H1 (cell line): ENCODE results near the gene MYADM. TPM values are rescaled to one million over a fixed set of nuclear protein-coding genes. Genes with fewer than 3 reads are reported as not detected.
A peak's percentile ranks its signal among the peaks of the same experiment; 100 is the strongest.

Experiments used
- CTCF ChIA-PET: fragments of 300-600 bp; sonication (Branson Sonifier 250); formaldehyde crosslinking; loops from one replicate; lab custom pipeline; 2021; ENCODE audit not compliant: partially characterized antibody; lab: Charles Lee
- POLR2A ChIA-PET: fragments of 300-600 bp; sonication (Branson Sonifier 250); formaldehyde crosslinking; loops from one replicate; lab custom pipeline; 2021; ENCODE audit warnings: inconsistent platforms; ENCODE audit not compliant: partially characterized antibody; lab: Charles Lee
- DNase-seq, 2 experiments: peaks; one replicate each; pipeline versions ENCODE4 v3.0.0 to v3.0.0-alpha.2; 2010 to 2022; ENCODE audit warnings: low spot score in 2 of 2, low read depth in 1 of 2, mixed read lengths in 1 of 2
- FAIRE-seq: peaks from 2 replicates; lab custom pipeline; 2011; peaks lifted over from hg19 to GRCh38; lab: Jason Lieb, UNC
- H2AFZ ChIP-seq: 2 replicates; pipeline ENCODE4 v1.8.1; 2012; ENCODE audit warnings: low read length, inconsistent platforms
- H2AK5ac ChIP-seq: 2 replicates; pipeline ENCODE4 v1.6.1; 2013; ENCODE audit warnings: low read depth, low read length
- H2BK120ac ChIP-seq: replicated peaks from 2 replicates; pipeline ENCODE3; 2013; ENCODE audit warnings: low read depth, low read length, inconsistent platforms
- H2BK12ac ChIP-seq: 2 replicates; pipeline ENCODE4 v1.6.1; 2013; ENCODE audit warnings: low read depth, low read length
- H2BK15ac ChIP-seq: 2 replicates; pipeline ENCODE4 v1.6.1; 2013; ENCODE audit warnings: low read length
- H2BK20ac ChIP-seq: 2 replicates; pipeline ENCODE4 v1.6.1; 2013; ENCODE audit warnings: low read length
- H2BK5ac ChIP-seq: 2 replicates; pipeline ENCODE4 v1.6.1; 2013; ENCODE audit warnings: low read depth, low read length
- H3K14ac ChIP-seq: 2 replicates; pipeline ENCODE4 v1.6.1; 2013; ENCODE audit warnings: inconsistent platforms; ENCODE audit not compliant: insufficient read length
- H3K18ac ChIP-seq: 2 replicates; pipeline ENCODE4 v1.6.1; 2013; ENCODE audit warnings: low read length; ENCODE audit errors: extremely low read depth
- H3K23ac ChIP-seq: 2 replicates; pipeline ENCODE4 v1.6.1; 2013; ENCODE audit warnings: inconsistent platforms; ENCODE audit not compliant: insufficient read length
- H3K23me2 ChIP-seq: 2 replicates; pipeline ENCODE4 v1.6.1; 2013; ENCODE audit warnings: low read depth, low read length
- H3K27ac ChIP-seq: 2 replicates; pipeline ENCODE4 v1.6.1; 2011; ENCODE audit warnings: low read depth, low read length, inconsistent platforms
- H3K27me3 ChIP-seq, 4 experiments: replicated peaks in 1 of 4; 1 replicate in 1 of 4; 2 replicates in 3 of 4; pipeline versions ENCODE4 v1.6.1 to v1.8.1; 2011 to 2013; ENCODE audit warnings: low read length in 3 of 4, mild to moderate bottlenecking in 3 of 4, inconsistent platforms in 2 of 4, mixed read lengths in 2 of 4, moderate library complexity in 1 of 4; ENCODE audit not compliant: control insufficient read depth in 3 of 4, insufficient read depth in 3 of 4; ENCODE audit errors: extremely low read depth in 1 of 4
- H3K36me3 ChIP-seq, 4 experiments: 2 replicates each; pipeline versions ENCODE4 v1.6.1 to v1.8.1; 2011 to 2013; ENCODE audit warnings: mild to moderate bottlenecking in 4 of 4, low read length in 3 of 4, moderate library complexity in 2 of 4, control low read depth in 1 of 4, inconsistent platforms in 1 of 4; ENCODE audit not compliant: insufficient read depth in 4 of 4, control insufficient read depth in 2 of 4
- H3K4ac ChIP-seq: replicated peaks from 2 replicates; pipeline ENCODE3; 2013; ENCODE audit warnings: low read length, low read depth, mixed read lengths, inconsistent platforms; ENCODE audit not compliant: insufficient read length
- H3K4me1 ChIP-seq, 4 experiments: replicated peaks in 1 of 4; 1 replicate in 1 of 4; 2 replicates in 3 of 4; pipeline versions ENCODE4 v1.6.1 to v1.8.1; 2011 to 2013; ENCODE audit warnings: low read length in 3 of 4, inconsistent platforms in 2 of 4, mixed read lengths in 1 of 4; ENCODE audit not compliant: insufficient read depth in 4 of 4, control insufficient read depth in 3 of 4
- H3K4me2 ChIP-seq, 2 experiments: 2 replicates each; pipeline versions ENCODE4 v1.6.1 to v1.8.1; 2011 to 2013; ENCODE audit warnings: low read depth in 2 of 2, low read length in 2 of 2, control low read depth in 1 of 2, inconsistent platforms in 1 of 2, mild to moderate bottlenecking in 1 of 2; ENCODE audit not compliant: insufficient read depth in 1 of 2
- H3K4me3 ChIP-seq, 4 experiments: fragments of 200-600, 300-600 bp in 1 of 4; sonication (generic), shearing (Covaris generic), sonication (Bioruptor Twin) in 1 of 4; 2 replicates each; pipeline versions ENCODE4 v1.5.1 to v1.8.1; 2011 to 2016; ENCODE audit warnings: low read length in 4 of 4, low read depth in 3 of 4, control low read depth in 2 of 4, inconsistent platforms in 2 of 4, mild to moderate bottlenecking in 2 of 4, mixed read lengths in 1 of 4, moderate library complexity in 1 of 4; ENCODE audit not compliant: insufficient read depth in 2 of 4; ENCODE audit errors: extremely low read depth in 1 of 4
- H3K56ac ChIP-seq: replicated peaks from 2 replicates; pipeline ENCODE3; 2013; ENCODE audit warnings: low read depth, mild to moderate bottlenecking, mixed read lengths, low read length, inconsistent platforms; ENCODE audit not compliant: insufficient read length
- H3K79me1 ChIP-seq: 2 replicates; pipeline ENCODE4 v1.6.1; 2013; ENCODE audit warnings: low read depth, low read length, control low read depth
- H3K79me2 ChIP-seq, 2 experiments: 2 replicates each; pipeline versions ENCODE4 v1.6.1 to v1.8.1; 2012 to 2013; ENCODE audit warnings: low read length in 2 of 2, mild to moderate bottlenecking in 2 of 2, inconsistent platforms in 1 of 2; ENCODE audit not compliant: insufficient read depth in 2 of 2, control insufficient read depth in 1 of 2
- H3K9ac ChIP-seq, 4 experiments: replicated peaks in 1 of 4; 1 replicate in 1 of 4; 2 replicates in 3 of 4; pipeline versions ENCODE4 v1.6.1 to v1.8.1; 2011 to 2013; ENCODE audit warnings: low read depth in 3 of 4, low read length in 3 of 4, control low read depth in 2 of 4, mild to moderate bottlenecking in 2 of 4, moderate library complexity in 2 of 4, inconsistent platforms in 1 of 4; ENCODE audit errors: extremely low read depth in 1 of 4
- H3K9me3 ChIP-seq, 2 experiments: 2 replicates each; pipeline versions ENCODE4 v1.6.1 to v1.8.1; 2012 to 2013; ENCODE audit warnings: mild to moderate bottlenecking in 2 of 2, moderate library complexity in 2 of 2, control low read depth in 1 of 2, inconsistent platforms in 1 of 2, low read depth in 1 of 2, low read length in 1 of 2, mixed read lengths in 1 of 2; ENCODE audit not compliant: insufficient read depth in 2 of 2
- H4K20me1 ChIP-seq, 2 experiments: replicated peaks in 1 of 2; 2 replicates each; pipeline versions ENCODE3 to v1.8.1; 2011 to 2013; ENCODE audit warnings: inconsistent platforms in 2 of 2, low read length in 2 of 2, mild to moderate bottlenecking in 1 of 2; ENCODE audit not compliant: insufficient read depth in 2 of 2, control insufficient read depth in 1 of 2
- H4K5ac ChIP-seq: 2 replicates; pipeline ENCODE4 v1.6.1; 2013; ENCODE audit warnings: low read length, low read depth, mixed read lengths, inconsistent platforms; ENCODE audit not compliant: insufficient read length
- H4K8ac ChIP-seq: 2 replicates; pipeline ENCODE4 v1.8.0; 2013; ENCODE audit warnings: mild to moderate bottlenecking, moderate library complexity, low read length, inconsistent platforms; ENCODE audit not compliant: insufficient read depth; ENCODE audit errors: extremely low read depth
- H4K91ac ChIP-seq: replicated peaks from 2 replicates; pipeline ENCODE3; 2013; ENCODE audit warnings: low read length, mixed read lengths, inconsistent platforms; ENCODE audit not compliant: insufficient read length
- BCL11A ChIP-seq, 2 experiments: IDR thresholded peaks; one replicate each; pipeline ENCODE4 v1.6.1; 2011; ENCODE audit warnings: low read depth in 2 of 2, low read length in 2 of 2, mild to moderate bottlenecking in 2 of 2
- CHD2 ChIP-seq: IDR thresholded peaks from 2 replicates; pipeline ENCODE4 v1.6.1; 2012; ENCODE audit warnings: low read length, improper control_type of control experiment
- CTBP2 ChIP-seq: IDR thresholded peaks from 2 replicates; pipeline ENCODE4 v1.7.0; 2011; ENCODE audit warnings: borderline replicate concordance, mild to moderate bottlenecking, moderate library complexity, mixed read lengths, low read length; ENCODE audit not compliant: insufficient read depth, insufficient read length
- CTCF ChIP-seq, 3 experiments: IDR thresholded peaks; 1 replicate in 2 of 3; 2 replicates in 1 of 3; pipeline versions ENCODE4 v1.5.1 to v1.6.1; 2011; ENCODE audit warnings: low read length in 3 of 3, mild to moderate bottlenecking in 3 of 3, inconsistent platforms in 2 of 3, low read depth in 1 of 3, moderate library complexity in 1 of 3; ENCODE audit not compliant: insufficient read depth in 1 of 3; ENCODE audit errors: control extremely low read depth in 1 of 3
- RNF2 ChIP-seq: fragments of 200-900, 300-1000 bp; sonication (generic); IDR thresholded peaks from 2 replicates; pipeline ENCODE4 v1.7.1; 2016; ENCODE audit warnings: borderline replicate concordance, low read depth, mild to moderate bottlenecking, antibody characterized with exemption, low read length; ENCODE audit not compliant: poor library complexity, severe bottlenecking; ENCODE audit errors: missing control alignments
- SIX5 ChIP-seq: IDR thresholded peaks from 2 replicates; pipeline ENCODE4 v1.6.1; 2011; ENCODE audit warnings: mild to moderate bottlenecking, low read depth, low read length
- SP1 ChIP-seq: IDR thresholded peaks from 2 replicates; pipeline ENCODE4 v1.6.1; 2011; ENCODE audit warnings: low read depth, low read length
- SP4 ChIP-seq: IDR thresholded peaks from 2 replicates; pipeline ENCODE4 v1.6.1; 2012; ENCODE audit warnings: low read length, inconsistent platforms
- SUZ12 ChIP-seq: fragments of 200-600 bp; sonication (generic); IDR thresholded peaks from 2 replicates; pipeline ENCODE4 v1.6.1; 2012; ENCODE audit warnings: mild to moderate bottlenecking, inconsistent platforms, low read length, moderate library complexity, mixed read lengths
- TEAD4 ChIP-seq: IDR thresholded peaks from 2 replicates; pipeline ENCODE4 v1.6.1; 2012; ENCODE audit warnings: low read depth, low read length, inconsistent platforms, mixed read lengths
- WGBS, 2 experiments: shearing (Covaris generic) in 1 of 2; methylation state at CpG; one replicate each; pipeline versions ENCODE4 v1.1.6 to v1.1.7; 2013 to 2015; ENCODE audit warnings: low lambda C conversion rate in 2 of 2, mixed read lengths in 2 of 2, inconsistent platforms in 1 of 2, low coverage in 1 of 2, missing lambda C conversion rate in 1 of 2; ENCODE audit not compliant: insufficient replicate concordance in 2 of 2, insufficient coverage in 1 of 2, insufficient read length in 1 of 2; ENCODE audit errors: extremely low coverage in 1 of 2, missing lambda C conversion rate in 1 of 2; 5-methylcytosine and 5-hydroxymethylcytosine counted together
- polyA plus RNA-seq, 7 experiments: library from polyadenylated mRNA; depleted of rRNA in 3 of 7; stranded (reverse) in 5 of 7; unstranded in 2 of 7; fragments of >200 nt in 5 of 7; fragments of 200-250 nt in 2 of 7; gene quantifications; 1 replicate in 5 of 7; 2 replicates in 1 of 7; 4 replicates in 1 of 7; pipeline versions ENCODE4 v1.2.1 to v1.2.3, GENCODE V29; 2011 to 2013; ENCODE audit warnings: missing spikeins in 2 of 7, mixed read lengths in 2 of 7
- total RNA-seq: library from RNA; stranded (reverse); fragmentation: NEBNext Ultra II Directional; extraction: Animal tissue kit (Norgen Biotek cat#: 25700); gene quantifications from 2 replicates; pipeline ENCODE4 v1.2.1, GENCODE V29; 2021

Gene MYADM
- total and polyA plus RNA-seq, 2 of the 8 experiments (the other 6 are each of a cell fraction or from before 2014, with no cell fraction given) = 70.1 to 74.2 TPM

DNA sequence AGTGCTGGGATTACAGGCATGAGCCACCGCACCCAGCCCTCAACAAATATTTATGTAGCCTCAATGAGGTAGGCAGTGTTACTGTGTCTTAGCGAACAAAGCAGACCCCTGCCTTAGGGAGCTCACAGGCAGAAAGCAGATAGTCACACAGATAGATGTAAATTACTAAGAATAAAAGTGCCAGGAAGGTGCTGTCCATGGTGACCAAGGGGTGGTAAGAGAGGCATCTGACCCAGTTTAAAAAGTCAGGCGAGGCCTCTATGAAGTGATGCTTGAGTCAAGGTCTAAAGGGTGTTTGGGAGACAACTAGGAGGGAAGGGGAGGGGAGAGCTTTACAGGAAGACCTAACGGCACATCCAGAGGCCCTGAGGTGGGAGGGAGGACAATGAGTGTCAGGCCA lies 29.0 kb downstream of the MYADM start:
- Histone ChIP-seq H3K23ac (no peak overlapping the region), H4K20me1 (no peaks in the 10 kb centered on the region), H3K23me2 (peaks cover 6% of the 10 kb centered on the region), H3K18ac (no peak overlapping the region), H2BK15ac (peak overlapping the region; percentile 81; the same call in 1 of the 2 replicates), H3K14ac (no peak overlapping the region), H2BK5ac (no peak overlapping the region), H4K91ac (no peak overlapping the region), H4K8ac (no peak overlapping the region), H3K27me3 (peaks cover 0 to 3% (median 0%) of the 10 kb centered on the region in 4 experiments; a peak in 1 of 7 replicates), H3K4me1 (peaks cover 0 to 14% (median 9%) of the 10 kb centered on the region in 4 experiments; a peak in 5 of 7 replicates), H3K4me3 (peak overlapping the region in 1 of 4 experiments; percentile 3; a peak in 1 of 8 replicates), H3K79me1 (no peaks in the 10 kb centered on the region), H3K4ac (no peak overlapping the region), H2BK20ac (no peak overlapping the region), H3K9ac (no peak overlapping the region), H3K4me2 (peak overlapping the region in 1 of 2 experiments; percentile 18; a peak in 2 of 4 replicates), H3K56ac (no peak overlapping the region), H3K27ac (no peak overlapping the region), H3K36me3 (peaks cover 0 to 8% (median 4%) of the 10 kb centered on the region in 4 experiments; a peak in 5 of 8 replicates), H2AK5ac (no peak overlapping the region), H3K79me2 (no peaks in the 10 kb centered on the region), H2BK120ac (no peak overlapping the region), H2AFZ (no peak overlapping the region), H4K5ac (no peak overlapping the region), H3K9me3 (no peaks in the 10 kb centered on the region), H2BK12ac (peak overlapping the region; percentile 33; the same call in 1 of the 2 replicates)
- ChIA-PET CTCF (interaction anchor here (0.8 to 8.6 kb wide), 11 partner anchors 11 to 133 kb away, joined by 3 to 44 read pairs (median 5); partner anchors contain the start of gene PRKCG), POLR2A (interaction anchor here (0.8 to 2.5 kb wide), 7 partner anchors 10 to 67 kb away, joined by 3 to 10 read pairs (median 3); partner anchors contain the start of gene MYADM)
- DNase-seq = no peak
- 81% methylated on average over 4 of the region's 4 CpGs; no CpG with 5 or more reads in 1 of the 2 experiments for WGBS, 2 experiments
- no peak for FAIRE-seq
- TF ChIP-seq CTBP2 (no peak), SUZ12 (no peak), RNF2 (no peak), BCL11A (IDR thresholded peaks at IDR 0.05; ENCODE audit: low read depth in 2 of 2, low read length in 2 of 2) (no peak), SIX5 (no peak), TEAD4 (no peak), CHD2 (no peak), SP1 (no peak), SP4 (no peak), CTCF (IDR thresholded peaks at IDR 0.05; ENCODE audit: control extremely low read depth in 1 of 3, insufficient read depth in 1 of 3, low read depth in 1 of 3, low read length in 3 of 3) (no peak)
